DMS79 (cell line): ENCODE data around the gene SMU1.

Experiments
- DNase-seq: peaks from one replicate; lab custom pipeline; 2025; lab: John Stamatoyannopoulos, UW

SMU1 gene

DNA sequence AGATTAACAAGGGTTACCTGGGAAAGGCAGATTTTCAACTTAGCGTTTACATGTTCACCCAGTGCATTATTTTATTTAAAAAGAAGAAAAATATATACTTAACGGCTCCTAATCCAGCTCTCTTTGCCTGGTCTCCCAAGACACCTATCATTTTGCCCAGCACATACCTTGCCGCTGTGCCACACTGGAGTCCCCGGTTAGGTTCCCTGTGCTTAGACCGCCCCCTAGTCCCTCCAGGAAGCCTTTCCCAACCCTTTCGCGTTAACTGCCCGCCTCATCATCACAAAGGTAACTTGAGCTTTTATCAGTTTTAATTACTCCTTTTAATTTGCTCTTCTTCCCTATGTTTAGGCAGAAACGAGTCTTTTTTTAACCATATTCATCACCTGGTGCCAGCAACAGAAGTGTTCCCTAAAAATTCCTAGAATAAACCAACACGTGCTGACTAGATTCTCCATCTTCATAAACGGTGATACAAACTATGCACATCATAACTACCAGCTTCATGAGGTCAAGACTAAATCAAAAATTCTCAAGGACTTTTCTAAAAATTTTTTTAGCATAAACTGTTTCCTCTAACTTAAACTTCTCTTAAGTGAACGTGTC is 31.7 kb downstream of the SMU1 start:
- peak; percentile 4 for DNase-seq

DNA sequence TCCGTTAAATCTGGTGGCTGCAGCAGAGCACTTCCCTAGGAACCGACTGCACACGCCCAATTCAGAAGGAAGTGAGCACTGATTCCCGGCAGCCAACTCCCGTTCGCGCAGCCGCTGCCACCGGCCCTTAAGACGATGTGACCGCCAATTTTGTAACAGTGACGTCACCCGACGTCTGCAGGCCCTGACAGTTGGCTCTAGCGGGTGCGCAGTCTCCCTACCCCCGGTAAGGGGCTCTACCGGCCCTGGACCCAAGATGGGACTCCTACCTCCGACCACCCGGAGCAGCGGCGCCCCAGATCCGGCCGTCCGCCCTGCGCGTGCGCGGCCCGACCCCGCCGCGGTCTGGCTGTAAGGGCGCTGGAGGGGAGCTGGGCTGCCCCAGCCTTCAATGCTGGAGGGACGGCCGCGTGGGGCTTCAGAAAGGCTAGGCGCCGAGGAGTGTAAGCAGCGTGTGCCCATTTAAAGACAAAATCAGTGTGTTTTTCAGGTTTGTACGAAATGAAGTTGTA is 32.3 kb downstream of the SMU1 start:
- peak; percentile 92 for DNase-seq

DNA sequence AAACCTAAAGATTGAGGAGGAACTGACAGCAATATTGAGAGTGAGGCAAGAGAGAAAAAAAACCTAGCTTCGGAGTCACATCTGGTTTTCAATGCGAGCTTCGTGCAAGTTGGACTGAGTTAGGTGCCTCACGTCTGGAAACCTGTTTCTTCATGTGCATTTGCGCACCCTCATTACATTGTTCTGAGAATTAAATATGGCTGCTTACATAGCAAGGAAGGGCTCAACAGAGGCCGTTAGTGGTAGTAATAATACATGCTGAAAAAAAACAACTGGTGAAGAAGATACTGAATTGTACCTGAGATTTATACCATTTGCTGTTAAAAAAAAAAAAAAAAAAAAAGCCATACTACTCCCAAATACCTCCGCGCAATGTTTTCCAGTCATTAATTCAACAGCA is 32.8 kb downstream of the SMU1 start:
- DNase-seq = no peak

DNA sequence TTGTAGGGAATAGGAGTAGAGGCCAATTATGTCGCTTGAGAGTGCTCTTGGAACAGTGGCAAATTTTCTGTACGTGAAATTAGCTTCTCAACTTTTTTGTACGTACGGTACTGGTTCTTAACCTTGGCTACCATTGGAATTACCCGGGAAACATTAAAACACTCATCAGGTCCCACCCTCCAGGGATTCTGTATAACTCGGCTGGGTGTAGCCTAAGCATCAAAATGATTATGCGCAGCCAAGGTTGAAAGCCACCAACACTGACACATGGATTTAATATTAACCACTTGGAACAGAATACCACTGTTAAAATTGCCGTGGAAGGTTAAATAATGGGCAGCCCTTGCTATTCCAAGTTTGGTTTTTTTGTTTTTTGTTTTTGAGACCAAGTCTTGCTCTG is 34.0 kb downstream of the SMU1 start:
- DNase-seq = no peak

DNA sequence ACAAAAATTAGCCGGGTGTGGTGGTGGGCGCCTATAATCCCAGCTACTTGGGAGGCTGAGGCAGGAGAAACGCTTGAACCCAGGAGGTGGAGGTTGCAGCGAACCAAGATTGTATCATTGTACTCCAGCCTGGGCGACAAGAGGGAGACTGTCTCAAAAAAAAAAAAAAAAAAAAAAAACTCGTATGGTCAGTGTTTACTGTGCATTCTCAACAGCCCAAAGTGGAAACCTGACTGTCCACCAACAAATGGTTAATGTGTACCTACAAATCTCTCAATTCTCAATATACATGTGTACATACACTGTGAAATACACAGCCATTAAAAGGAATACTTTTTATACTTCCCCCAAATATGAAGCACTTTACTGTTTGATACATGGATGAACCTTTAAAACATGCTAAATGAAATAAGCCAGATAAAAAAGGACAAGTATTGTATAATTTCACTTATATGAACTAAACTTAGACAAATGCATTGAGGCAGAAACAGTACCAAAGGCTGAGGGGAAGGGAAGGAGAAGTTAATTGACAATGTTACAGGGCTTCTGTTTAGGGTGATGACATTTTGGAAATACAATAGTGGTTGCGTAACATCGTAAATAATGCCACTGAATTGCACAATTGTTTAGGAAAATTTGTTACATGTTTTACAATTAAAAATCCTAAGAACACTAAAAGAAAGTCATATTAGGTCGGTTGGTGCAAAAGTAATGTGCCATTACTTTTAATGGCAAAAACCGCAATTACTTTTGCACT is 34.9 kb downstream of the SMU1 start:
- no peak for DNase-seq

DNA sequence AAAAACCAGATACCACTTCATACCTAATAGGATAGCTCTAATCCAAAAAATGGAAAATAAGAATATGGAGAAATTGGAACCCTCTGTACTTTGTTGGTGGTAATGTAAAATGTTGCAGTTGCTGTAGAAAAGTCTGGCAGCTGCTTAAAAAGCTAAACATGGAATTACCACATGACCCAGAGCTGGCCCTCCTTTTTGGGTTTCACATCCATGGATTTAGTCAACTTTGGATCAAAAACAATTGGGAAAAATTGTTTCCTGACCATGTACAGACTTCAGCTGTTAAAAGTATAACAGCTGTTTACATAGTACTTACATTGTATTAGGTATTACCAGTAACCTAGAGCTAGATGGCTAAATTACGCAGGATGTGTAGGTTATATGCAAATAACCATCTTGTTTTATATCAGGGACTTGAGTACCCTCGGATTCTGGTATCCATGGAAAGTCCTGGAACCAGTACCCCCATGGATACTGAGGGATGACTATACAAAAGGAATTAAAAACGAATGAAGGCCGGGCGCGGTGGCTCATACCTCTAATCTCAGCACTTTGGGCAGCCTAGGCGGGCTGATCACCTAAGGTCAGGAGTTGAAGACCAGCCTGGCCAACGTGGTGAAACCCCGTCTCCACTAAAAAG is 35.6 kb downstream of the SMU1 start:
- no peak for DNase-seq

DNA sequence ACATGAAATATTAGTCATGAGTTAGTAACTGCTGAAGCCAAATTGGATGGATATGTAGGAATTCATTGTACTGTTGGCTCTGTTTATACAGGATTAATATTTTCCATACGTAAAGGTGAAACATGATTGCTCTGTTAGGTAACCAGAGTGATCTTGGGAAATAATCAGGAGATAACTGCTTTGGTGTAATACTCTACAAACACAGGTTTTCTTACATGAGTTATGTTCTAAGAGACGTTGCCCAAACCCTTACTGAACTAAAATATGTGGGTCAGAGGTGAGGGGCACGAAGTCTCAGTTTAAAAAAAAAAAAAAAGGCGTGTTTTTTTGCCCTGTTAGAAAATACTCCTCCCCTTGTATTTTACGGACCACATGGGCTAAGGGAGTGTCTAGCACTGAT is 43.6 kb downstream of the SMU1 start:
- DNase-seq = no peak

DNA sequence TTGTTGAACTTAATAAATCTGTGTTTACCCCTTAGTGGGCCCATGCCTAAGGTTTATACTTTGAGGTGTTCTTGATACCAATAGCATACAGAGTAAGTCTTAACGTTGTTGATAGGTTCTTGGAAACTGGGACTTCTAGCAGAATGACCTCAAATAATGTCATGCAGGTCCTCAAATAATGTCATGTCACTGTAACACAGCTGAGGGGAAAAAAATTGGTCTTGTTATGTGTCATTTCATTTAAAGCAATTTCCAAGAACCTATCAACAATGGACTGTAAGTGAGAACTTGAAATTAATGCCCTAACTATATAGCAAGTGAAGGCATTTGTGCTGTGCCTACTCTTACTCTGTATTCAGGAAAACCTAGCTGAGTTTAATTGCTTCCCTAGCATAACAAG is 44.2 kb downstream of the SMU1 start:
- no peak for DNase-seq

DNA sequence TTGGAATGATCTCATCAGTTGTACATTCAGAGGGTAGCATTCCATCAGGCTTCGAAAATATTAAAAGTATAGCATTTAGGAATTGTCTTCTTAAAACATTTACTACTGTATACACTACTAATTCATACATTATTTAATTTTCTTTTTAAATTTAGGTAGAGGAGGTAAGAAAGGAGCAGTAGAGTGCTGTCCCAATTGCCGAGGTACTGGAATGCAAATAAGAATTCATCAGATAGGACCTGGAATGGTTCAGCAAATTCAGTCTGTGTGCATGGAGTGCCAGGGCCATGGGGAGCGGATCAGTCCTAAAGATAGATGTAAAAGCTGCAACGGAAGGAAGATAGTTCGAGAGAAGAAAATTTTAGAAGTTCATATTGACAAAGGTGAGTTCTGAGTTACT is 46.2 kb downstream of the SMU1 start:
- no peak for DNase-seq

DNA sequence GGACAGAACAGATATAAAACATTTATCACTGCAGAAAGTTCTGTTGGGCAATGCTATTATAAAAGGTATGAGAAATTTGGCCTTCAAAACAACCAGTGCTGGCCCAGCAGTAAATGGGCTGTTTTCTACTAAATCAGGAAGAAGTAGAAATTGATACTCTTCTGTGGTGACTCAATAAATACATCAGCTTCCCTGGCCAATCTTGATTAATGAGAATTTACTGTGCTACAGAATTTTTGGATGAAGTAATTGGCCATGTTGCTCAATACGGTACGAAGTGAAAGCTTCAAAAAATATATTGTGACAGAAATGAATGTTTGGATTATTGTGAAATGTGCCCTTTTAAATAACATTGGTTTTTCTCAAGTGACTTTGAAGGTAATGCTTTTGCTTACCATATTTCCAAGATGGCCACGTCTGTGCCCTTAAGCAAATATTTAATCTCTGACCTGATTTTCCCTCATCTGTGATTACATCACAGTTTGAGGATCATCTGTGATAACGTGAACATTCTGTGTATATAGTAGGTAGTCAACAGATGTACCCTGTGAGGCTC is 47.2 kb downstream of the SMU1 start:
- no peak for DNase-seq

DNA sequence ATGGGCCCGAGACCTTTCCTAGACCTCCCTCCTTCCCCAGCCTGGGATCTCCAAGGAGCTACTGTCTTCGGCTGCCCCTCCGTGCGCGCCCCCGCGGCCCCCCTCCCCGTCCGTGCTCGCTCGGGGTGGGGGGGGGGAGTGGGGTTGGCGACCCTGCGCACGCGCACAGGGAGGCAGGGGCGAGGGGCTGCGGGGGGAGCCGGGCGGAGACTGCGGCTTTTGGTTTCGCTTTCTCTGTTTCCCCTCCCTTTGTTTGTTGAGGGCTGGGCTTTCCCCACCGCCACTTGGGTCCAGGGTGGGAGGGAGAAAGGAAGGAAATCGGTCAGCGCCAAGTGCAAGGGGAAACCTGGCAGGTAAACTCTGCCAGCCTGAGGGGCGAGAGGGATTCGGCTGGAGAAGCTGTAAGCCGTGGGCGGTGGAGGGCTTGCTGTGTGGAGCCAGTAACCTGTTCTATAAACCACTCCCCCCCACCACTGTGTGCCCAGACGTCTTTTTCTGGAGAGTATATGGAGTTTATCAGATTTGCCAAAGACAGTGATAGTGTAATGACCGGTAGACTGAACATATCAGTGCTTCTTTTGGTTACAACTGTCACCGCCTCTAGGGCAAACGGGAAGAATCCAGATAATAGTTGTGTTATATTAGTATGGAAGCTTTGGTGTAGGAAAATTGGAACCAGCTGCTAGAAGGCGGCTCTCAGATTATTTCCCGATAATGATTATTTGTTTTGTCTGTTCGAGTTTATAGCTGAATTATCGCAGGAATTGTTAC is 50.7 kb downstream of the SMU1 start:
- DNase-seq = peak; percentile 87

DNA sequence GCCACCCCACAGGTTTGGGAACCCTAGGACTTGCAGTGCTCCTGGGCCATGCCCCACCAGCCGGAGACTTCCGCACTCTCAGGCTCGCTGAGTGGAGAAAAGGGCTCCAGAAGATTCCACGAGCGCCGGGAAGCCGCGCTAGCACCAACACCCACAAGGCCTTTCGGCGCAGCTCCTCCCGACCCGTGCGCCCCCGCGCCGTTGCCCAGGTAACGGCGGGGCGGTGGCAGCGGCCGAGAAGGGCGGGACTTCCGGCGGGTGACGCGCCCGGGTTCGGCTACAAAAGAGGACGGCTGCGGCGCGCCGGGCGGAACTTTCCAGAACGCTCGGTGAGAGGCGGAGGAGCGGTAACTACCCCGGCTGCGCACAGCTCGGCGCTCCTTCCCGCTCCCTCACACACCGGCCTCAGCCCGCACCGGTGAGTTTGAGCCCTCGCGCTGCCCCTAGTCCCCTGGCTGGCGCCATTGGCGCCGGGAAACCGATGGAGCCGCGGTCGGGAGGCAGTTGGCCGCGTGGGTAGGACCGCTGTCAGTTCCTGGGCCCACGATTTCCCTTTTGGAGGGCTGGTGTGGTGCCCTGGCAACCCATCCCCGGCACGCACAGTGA is 51.4 kb downstream of the SMU1 start, which contains the start of gene DNAJA1:
DNAJA1 (plus strand) TSS at position 308 of the 606 bp plus-strand sequence. CDS start 1,212 bp downstream, outside the sequence.
- peak; percentile 77 for DNase-seq

DNA sequence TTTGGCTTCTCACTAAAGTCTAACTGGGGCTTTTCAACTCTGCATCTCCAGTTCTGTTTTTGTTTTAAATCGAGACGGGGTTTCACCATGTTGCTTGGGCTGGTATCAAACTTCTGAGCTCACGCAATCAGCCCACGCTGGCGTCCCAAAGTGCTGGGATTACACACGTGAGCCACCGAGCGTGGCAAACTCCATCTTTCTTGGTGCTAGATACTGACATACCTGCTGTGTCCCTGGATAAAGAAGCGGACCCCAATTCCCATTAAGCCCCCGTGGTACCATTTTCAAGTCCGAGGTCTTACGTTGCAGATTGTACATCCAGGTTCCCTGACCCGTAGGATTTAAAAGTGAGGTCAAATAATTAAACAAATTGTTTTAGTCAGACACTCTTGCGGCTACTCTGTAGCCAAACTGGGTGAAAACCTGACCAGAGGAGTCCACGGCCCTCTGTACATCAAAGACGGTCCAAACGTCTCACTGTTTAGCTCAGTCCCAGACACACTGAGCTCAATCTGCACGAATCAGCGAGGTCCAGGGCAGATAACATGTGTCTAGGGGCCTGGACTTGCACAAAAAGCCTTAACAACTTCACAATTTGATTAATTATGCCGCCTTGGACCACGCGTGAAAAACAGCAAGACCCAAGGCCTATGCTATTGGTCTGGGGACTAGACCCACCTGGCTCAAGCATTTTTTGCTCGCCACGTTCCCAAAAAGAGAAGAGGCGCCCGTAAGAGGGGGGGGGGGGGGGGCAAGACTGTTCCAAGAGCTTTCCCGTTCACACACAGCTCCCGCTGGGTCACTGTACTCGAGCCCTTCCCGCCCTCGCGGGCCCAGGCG is 52.1 kb downstream of the SMU1 start:
- DNase-seq = peak; percentile 25

DNA sequence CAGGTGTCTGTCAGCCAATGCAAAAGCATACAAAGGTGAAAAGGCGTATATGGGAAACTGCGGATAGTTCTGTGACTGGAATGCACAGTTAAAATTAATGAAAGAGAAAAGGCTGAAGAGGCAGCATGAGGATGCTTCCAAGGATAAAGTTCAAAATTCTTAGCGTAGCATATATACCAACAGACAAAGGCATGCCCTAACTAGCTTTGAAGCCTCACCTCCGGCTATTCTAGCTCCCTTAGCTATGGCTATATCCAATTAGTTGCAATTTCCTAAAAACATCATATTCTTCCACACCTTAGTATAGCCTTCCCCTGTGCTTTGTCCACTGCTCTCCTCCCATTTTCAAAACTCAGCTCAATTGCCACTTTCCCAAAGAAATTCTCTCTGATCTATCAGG is 52.8 kb downstream of the SMU1 start:
- no peak for DNase-seq

DNA sequence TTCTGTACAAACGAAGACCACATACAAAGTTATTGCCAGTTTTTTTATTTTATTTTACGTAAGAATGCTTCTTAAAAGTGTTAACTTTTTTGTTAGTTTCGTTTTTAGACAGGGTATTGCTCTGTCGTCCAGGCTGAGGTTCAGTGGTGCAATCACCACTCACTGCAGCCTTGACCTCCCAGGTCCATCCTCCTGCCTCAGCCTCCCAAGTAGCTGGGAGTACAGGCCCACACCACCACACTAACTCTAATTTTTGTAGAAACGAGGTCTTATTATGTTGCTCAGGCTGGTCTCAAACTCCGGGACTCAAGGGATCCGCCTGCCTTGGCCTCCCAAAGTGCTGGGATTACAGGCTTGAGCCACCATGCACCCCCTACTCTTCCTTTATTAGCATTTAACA is 53.7 kb downstream of the SMU1 start:
- no peak for DNase-seq

DNA sequence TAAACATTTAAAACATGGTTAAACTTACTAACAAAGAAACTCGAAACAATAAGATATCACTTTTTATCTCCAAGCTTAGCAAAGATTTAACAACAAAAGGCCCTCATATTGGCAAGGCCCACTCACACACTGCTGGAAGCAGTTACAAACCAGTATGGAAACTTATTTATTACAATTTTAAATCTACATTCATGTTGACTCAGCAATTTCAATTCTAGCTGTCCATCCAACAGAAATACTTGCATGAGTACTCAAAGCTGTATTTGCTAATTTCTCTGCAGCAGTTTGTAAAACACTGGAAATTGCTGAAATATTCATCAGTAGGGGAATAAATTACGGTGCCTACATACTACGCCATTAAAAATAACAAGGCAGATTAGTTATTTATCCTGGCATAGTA is 54.2 kb downstream of the SMU1 start:
- DNase-seq = no peak

DNA sequence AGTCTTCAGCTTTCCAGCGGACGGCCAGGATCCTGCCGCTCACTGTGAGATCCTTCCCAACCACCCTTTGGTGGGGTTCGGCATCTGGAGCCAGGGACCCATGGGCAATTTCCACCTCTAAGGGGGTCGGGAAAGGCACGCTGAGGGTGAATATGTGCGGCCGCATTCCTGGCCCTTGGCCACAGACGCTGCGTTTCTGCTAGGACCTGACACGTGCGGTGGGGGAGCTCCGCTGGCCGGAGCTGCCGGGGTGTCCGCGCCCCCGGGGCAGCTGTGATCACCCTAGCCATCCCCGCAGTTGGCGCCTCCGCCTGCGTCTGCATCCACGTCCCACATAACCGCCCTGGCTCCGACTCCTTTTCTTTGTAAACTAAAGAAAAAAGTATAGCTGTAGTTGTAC is 56.7 kb downstream of the SMU1 start:
- no peak for DNase-seq

DNA sequence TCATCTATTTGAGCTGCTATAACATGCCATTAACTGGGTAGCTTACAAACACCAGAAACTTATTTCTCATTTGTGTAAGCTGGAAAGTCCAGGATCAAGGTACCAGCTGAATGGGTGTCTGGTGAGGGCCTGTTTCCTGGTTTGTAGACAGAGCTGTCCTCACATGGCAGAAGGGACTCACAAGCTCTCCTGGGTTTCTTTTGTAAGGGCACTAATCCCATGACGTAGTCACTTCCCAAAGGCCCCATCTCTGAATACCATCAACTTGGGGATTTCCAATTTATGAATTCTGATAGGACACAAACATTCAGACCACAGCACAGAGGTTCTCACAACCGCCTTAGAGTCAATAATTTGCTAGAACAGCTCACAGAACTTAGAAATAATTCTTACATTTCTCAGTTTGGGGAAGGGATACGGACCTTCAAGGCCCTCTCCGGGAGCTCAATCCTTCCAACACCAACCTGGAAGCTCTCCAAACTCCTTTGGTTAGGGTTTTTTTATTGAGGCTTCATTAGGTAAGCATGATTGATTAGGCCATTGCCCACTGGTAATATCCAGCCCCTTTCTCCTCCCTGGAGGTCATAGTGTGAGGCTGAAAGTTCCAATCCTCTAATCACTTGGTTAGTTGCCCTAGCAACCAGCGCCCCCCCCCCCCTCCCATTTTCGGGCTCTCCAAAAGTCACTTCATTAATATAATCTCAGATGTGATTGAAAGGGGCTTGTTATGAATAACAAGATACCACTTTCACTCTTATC is 59.0 kb downstream of the SMU1 start:
- DNase-seq = no peak

DNA sequence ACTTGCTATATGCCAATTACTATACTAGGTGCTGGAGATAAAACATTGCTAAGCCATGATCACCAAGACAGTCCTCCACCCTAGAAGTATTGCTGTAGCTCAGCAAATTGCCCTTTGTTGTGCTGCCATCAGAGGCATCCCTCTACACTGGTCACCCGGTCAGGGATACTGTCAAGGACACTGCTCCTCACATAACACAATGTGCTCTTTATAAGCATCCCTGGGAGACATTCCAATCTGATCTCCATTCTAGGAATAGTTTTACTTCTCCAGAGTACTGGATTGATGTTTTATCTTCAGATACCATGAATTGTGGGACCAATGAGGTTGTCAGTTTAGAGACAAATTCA is 61.8 kb downstream of the SMU1 start:
- no peak for DNase-seq
